GM21576 (cell line): ENCODE measurements around the gene PLEKHA1.

Experiments used
- ATAC-seq: cut with Tn5 transposase; IDR thresholded peaks from one replicate; pipeline ENCODE4 v1.9.1; 2021; ENCODE audit warnings: mild to moderate bottlenecking, moderate library complexity; ENCODE audit not compliant: unreplicated experiment

PLEKHA1 gene

DNA sequence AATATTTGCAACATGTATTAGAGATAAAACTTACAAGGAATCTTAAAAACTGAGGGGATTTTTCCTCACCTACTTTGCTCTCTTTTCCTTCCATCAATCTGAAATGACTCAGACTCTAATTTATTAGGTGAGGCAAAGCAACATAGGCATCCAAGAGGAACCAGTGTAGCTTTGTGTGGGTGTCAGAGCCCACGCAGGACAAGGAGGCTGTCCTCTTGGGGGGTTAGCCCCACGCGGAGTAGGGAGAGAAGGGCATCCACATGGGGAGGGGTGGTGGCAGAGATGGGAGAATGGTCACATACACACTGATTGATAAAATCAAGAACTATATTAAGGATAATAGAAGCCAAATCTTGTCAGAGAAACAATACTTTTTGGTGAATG lies 46.1 kb downstream of the PLEKHA1 start:
- no peak for ATAC-seq

DNA sequence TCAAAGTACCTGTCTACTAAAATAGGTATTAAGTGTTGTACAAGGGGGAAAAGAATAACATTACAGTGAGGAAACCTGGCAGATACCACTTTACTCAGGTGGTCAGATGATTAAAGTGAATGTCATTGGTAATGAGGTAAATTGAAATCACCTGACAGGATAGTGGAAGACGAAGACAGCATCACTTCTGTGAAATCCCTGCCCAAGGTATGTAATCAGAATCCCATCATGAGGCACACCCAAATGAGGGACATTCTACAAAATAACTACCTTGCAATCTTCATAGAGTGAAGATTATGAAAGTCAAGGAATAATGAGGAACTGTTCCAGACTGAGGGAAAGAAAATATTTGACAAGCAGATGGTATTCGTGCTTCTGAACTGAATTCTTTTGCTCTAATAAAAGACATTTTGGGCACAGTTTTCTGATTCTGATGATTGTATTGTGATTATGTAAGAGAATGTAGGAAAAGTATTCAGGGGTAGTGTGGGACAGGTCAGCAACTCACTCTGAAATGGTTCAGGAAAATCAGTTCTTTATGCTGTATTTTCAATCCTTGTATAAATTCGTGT lies 46.6 kb downstream of the PLEKHA1 start:
- no peak for ATAC-seq

DNA sequence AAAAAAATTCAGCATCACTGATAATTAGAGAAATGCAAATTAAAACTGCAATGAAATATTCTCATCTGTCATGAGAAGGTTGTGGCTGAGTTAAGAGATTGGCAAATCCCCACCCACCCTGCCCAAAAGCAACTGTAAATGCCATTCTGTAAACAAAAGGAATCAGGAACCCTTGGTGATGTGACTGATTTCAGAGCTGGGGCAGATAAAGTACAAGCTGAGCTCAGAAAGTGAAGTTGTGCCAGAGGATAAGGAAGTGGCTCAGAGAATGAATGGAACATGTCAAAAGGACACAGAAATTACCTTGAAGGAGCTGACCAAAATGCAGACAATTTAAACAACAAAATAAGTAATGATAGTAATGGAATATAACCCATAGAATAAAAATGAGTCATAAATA lies 47.2 kb downstream of the PLEKHA1 start:
- no peak for ATAC-seq

DNA sequence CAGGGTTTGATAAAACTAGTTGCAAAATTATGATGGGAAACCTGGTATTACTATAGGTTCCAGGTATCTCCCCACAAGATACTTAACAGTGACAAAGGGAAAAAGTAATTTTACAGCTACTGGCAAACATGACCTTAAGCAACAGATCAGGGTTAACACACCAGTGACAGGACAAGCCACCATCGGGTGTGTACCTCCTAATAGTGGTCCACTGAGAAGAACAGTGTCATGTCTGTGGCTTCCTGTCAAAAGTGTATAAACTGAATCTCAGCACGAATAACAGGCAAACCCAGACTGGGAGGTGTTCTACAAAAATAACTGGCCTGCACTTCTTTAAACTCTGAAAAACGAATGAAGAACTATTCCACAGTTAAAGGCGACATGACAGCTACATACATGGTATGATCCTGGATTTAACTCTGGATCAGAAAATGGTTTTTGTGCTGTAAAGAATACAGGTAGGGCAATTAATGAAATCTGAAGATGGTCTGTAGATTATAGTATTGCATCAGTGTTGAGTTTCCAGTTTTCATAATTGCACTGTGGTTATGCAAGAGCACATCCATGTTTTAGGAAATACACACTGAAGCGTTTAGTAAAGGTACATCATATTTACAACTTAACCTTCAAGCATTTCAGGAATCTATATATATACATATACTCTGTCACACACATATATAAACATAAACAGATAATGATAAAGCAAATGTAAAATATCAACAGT lies 47.9 kb downstream of the PLEKHA1 start:
- ATAC-seq: no peak

DNA sequence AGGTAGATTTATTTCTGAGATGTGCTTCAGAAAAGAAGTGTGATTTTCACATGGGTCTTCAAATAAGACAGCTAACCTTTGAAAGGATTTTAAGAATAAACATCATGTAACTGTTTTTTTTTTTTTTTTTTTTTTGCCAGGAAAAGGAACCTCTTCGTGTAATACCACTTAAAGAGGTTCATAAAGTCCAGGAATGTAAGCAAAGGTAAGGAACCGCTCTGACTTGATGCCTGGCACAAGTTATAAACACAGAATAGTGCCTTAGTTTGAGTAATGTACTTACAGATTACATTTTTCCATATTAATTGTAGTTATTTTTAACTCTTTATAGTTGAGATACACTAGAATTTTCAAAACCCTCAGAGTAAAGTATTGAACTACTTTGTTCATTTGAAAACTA lies 49.6 kb downstream of the PLEKHA1 start:
- ATAC-seq: no peak

DNA sequence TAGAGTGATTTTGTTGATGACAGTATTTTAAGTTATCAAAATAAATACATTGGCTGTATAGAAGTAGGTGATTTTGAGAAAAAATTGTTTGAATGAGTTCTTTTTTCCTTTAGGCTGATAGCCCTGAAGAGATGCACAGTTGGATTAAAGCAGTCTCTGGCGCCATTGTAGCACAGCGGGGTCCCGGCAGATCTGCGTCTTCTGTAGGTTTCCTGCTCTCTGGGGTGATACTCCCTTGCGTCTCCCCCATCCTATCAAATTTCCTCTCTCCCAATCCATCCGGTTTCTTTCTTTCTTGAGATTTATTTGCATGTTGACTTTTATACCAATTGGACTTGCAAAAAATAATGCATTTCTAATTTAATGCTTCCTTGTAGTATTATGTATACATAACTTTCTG lies 52.3 kb downstream of the PLEKHA1 start:
- no peak for ATAC-seq

DNA sequence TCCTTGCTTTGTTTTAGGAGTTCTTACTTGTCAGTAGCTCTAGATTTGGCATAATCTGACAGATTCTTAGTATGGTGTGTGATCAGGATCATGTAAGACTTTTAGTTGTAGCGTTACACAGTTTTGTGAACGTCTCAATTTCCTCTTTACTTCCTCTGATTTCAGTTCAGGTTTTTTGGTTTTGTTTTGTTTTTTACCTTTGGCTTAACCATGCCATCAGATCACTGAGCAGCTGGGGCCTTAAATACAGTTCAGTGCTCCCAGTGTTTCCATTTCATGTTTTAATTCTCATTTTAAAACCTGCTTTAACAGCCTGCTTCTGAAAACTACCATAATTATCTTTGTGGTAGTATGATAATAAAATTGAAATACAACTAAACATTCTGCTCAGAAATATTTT lies 52.8 kb downstream of the PLEKHA1 start:
- no peak for ATAC-seq

DNA sequence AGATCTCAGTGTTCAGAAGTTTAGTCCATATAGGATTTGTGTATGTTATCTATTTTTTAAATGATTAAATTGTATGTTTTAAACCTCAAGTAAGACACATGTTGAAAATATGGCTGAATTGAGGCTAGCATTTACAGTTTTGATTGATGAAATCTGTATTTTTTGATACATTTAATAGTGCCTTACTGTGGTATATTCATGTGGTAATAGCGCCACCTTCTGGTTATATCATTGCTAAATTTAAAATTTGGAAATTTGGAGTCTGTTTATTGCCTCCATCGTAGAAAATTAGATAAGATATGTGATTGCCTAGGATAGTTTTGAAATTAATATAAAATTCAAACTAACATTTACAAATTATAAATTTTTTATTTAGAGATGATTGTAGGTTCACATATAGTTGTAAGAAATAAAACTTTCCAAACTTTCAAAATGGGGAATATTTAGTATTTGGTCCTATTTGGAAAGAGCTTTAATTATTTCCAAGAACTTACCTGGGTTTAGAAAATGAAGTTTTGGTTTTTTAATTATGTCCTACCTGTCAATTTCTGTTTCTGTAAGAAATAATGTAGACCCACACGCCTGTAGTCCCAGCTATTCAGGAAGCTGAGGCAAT lies 60.8 kb downstream of the PLEKHA1 start:
- no peak for ATAC-seq

DNA sequence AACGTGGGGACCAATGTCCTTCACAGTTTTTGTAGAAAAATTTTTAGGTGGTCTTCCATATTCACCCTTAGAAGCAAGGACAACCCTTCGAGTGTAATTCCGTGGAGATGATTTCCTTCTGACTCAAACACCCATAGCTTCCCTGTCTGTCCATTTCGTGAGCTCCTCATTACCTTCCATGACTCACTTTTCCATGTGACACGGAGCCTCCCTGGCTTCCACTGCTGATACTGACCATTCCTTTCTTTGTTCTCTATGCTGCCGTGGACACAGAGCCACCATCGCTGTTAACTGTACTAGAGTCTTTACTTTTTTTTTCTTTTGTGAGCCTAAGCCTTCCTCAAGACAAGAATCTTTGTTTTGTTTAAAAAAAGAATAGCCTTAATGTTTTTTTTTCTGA lies 67.5 kb downstream of the PLEKHA1 start:
- ATAC-seq: no peak

DNA sequence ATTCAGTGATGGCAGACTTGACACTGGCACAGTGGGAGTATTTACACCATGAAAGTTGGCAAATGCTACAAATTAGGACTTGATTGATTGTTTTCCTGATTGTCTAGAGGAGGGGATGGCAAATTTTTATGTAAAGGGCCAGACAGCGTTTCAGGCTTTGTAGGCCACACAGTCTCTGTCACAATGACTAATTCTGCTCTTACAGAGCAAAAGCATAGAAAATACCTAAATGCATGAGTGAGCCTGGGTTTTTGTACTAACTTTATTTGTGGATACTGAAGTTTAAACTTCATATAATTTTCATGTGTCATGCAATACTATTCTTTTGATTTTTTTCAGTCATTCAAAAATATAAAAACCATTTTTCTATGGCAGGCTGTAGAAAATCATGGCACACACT lies 71.0 kb downstream of the PLEKHA1 start:
- no peak for ATAC-seq

DNA sequence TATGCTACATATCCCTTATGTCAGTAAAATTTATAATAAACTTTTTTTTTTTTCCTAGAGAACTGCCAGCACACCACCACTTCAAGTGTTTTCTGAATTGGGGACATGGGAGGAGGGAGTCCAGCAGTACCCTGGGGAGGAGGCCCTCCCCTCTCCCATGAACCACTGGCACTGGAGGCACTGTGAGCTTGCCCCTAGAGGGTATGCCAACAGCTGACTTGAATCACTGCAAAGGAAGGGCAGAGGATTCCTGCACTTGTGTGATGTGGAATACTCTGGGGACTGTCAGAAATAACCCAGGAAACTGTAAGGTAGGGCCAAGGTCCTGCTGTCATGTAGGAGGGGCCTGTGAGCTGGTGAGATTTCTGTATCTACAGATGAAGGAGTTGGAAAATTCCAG lies 71.4 kb downstream of the PLEKHA1 start:
- no peak for ATAC-seq

DNA sequence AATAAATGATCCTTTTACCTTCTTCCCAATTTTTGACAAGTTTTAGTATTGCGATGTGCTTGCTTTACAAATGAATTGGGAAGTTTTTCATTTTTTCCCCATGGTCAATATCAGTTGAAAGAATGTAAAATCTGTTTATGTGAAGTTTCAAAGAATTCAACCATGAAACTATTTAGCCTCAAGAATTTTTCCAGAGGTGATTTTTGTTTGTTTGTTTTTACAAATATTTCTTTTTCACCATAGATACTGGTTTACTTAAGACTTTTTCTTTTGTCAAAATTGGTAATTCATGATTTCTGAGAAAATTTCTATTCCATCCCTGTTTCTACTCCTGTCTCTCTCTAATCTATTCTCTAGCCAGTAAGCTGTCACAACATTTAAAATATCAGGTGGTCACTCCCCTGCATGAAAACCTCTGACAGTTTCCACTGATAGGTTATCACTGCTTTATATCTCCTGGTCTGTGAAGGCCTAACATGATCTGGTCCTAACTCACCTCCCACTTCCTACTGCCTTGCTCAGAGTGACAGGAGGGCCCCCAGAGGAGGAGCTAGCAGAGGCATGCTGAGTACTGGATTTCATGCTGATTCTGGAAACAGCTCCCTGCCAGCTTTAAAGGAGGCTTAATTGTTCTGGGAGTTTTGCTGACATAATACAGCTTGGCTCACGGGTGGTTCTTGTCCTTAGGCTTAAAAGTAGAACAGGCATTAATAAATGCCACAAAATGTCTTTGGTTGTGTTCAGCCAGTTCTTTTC lies 72.3 kb downstream of the PLEKHA1 start:
- ATAC-seq: no peak

DNA sequence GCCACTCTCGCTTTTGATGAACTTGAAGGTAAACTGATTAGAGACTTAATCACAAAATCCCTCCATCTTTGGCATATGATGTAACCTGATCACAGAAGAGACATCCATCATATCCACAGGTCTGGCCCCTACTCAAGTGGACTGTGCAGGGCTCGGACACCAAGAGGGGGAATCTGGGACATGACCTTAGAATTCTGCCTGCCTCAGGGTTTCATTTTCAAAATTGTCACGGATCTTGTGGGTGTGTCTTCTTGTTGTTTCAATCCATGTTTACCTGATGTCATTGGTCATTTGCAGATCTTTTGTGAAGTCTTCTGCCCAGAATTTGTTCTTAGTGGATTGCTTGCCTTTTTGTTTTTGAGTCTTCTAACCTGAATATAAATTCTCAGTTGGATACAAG lies 74.1 kb downstream of the PLEKHA1 start:
- ATAC-seq: no peak

DNA sequence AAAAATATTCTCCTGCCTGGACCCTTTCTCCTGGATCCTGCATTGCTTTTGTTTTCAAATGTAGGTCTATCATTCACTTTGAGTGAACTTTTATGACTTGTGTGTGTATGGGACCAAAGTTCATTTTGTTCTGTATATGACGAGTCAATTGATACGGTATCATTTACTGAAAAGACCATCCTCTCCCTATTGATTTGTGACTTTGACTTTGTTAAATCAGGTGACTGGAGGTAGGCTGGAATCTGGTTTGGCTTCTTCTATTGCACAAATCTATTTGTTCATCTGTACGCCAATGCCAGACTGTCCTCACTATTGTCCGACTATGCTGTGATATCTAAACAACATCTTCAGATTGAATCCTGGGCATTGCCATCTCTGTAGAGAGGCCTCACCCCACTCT lies 74.6 kb downstream of the PLEKHA1 start:
- no peak for ATAC-seq

DNA sequence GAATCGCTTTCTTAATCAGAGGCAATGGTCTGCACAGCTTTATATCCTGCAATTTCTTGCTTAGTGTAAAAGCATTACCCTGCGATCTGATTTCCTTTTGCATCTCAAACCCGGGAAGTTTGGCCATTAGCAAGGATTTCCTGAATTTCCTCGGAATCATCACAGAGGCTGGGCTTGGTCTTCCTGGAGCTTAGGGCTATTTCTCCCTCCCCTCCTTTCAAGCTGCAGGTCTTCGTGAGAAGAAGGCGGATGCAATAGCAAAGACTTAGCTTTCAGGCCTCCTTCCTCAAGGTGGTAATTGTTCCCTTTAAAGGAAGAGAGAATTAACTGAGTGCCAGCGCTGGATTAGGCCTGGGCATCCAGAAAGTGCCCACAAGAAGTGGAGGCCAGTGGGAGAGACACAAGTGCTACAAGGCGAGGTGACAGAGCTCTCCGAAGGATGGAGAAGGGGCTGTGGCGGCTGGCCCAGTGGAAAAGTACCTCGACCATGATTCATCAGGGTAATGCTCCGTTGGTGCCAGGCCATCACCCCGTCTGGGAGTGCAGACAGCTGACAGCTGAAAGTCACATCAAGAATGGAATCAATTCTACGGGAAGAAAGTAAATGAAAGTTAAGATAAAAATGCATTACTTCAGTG lies 76.0 kb downstream of the PLEKHA1 start:
- ATAC-seq: no peak

DNA sequence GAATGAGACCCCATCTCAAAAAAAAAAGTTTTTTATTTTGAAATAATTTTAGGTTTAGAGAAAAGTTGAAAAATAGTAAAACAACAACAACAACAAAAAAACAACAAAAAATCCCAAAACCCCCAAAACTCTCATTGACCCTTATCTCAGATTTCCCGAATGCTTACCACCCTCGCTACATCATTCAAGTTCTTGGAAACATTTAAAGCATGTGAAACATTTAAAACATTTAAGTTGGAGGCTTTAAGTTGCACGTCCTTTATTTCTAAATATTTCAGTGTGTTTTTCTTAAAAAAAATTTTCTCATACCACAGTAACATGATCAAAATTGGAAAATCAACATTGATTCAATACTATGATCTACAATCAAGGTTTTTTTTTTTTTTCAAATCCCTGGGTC lies 79.6 kb downstream of the PLEKHA1 start:
- ATAC-seq: no peak

DNA sequence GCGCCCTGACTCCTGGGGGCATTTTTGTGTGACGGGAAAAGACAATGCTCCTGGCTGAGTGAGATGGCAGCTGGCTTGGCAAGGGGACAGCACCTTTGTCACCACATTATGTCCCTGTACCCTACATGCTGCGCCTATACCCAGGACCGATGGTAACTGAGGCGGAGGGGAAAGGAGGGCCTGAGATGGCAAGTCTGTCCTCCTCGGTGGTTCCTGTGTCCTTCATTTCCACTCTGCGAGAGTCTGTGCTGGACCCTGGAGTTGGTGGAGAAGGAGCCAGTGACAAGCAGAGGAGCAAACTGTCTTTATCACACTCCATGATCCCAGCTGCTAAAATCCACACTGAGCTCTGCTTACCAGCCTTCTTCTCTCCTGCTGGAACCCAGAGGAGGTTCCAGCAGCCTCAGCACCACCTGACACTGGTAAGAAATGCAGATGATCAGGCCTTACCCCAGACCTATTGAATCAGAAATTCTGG lies 80.1 kb downstream of the PLEKHA1 start, which contains the start of gene ARMS2:
TSS of gene ARMS2 (plus strand) at position 51 of the 478 bp plus-strand sequence. CDS start at position 126, 75 bp downstream.
- ATAC-seq: no peak

DNA sequence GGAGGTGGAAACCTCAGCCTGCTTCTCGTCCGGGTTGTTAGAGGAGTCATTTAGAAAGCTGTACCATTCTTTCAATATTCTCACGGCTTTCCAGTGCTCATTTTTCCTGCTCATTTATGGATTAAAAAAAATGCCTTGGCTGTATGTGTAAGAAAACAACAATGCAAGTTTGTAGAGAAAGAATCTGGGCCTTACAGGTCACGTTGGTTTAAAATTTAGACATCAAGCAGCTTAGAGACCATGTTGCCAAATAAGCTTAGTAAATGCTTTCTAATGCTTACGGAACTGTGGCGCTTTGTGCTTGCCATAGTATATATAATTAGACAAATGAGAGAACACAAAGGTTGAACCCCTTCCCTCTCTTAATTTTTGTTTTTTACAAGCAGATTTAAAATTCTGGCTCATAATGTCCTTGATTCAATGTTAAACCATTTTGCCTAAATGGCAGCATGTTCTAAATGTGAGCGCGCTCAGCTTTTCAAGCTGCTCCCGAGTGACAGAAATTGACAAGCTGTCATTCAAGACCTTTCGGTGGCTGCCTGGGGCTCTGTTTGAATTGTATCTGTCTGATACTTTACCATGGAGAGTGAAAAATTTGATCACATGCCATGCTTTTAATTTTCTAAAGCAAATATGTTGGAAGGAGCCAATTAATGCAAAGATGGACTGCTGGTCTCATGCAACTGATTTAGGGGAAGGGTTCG lies 81.0 kb downstream of the PLEKHA1 start:
- no peak for ATAC-seq

DNA sequence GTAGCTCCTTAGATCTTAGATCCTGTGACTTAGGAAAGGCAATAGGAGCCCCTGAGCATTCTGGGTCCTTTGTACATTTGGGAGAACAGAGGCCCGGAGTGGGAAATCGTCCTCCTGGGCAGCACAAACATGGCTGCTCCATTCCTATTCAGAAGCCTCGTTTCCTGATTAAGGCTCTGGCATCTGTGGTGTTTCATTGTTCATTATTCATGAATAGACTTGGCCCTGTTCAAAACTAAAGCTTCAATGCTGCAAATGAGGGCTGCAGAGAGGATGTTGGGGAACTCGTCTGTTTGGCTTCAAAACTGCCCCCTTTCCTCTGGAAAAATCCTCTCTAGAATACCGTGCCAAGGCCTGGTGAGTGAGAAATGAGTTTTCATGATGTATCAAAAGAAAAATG lies 83.4 kb downstream of the PLEKHA1 start:
- ATAC-seq: no peak

DNA sequence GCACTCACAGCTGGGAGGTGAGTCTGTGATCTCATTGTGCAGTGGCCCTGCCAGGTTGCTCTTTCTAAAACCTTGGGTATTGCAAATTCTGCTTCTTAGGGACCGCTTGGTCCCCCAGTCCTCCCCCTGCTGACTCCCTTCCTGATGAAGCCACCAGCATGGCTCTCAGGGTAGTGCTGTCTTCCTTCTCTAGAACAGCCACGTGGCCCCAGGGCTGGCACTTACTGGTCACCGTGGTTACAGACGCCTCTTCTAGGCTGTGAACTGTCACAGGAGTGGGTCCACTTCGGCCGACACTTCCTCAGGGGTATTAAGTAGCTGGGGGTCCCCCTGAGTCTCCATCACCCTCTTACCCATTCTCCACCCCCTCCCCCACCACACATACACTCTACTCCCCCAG lies 84.2 kb downstream of the PLEKHA1 start:
- no peak for ATAC-seq
